IgD-negative memory B cell (primary cell): Measurements from ENCODE around the gene C1QTNF5. TPM values are rescaled to one million over a fixed set of nuclear protein-coding genes. Genes with fewer than 3 reads are reported as not detected.

Experiments
- H3K27ac Mint-ChIP-seq, 3 donors: one replicate each; pipeline ENCODE4 v1.8.0; 2020 to 2022; ENCODE audit warnings: mild to moderate bottlenecking in 3 of 3, mixed read lengths in 3 of 3, moderate library complexity in 1 of 3
- H3K27me3 Mint-ChIP-seq: one replicate; pipeline ENCODE4 v1.8.0; 2021; ENCODE audit warnings: mixed read lengths
- H3K36me3 Mint-ChIP-seq: one replicate; pipeline ENCODE4 v1.8.0; 2020; ENCODE audit warnings: mild to moderate bottlenecking, mixed read lengths
- H3K4me1 Mint-ChIP-seq, 3 donors: one replicate each; pipeline ENCODE4 v1.8.0; 2020 to 2022; ENCODE audit warnings: mixed read lengths in 3 of 3, mild to moderate bottlenecking in 1 of 3
- H3K4me3 Mint-ChIP-seq, 4 donors: one replicate each; pipeline ENCODE4 v1.8.0; 2020 to 2022; ENCODE audit warnings: mild to moderate bottlenecking in 4 of 4, mixed read lengths in 4 of 4, moderate library complexity in 3 of 4
- H3K9me3 Mint-ChIP-seq, 3 donors: one replicate each; pipeline ENCODE4 v1.8.0; 2020 to 2021; ENCODE audit warnings: mixed read lengths in 3 of 3, mild to moderate bottlenecking in 1 of 3
- polyA plus RNA-seq: library from polyadenylated mRNA; unstranded; fragments of 300-500 nt; fragmentation: Illumina TruSeq; gene quantifications from one replicate; pipeline ENCODE4 v1.2.3, GENCODE V29; 2021

Gene C1QTNF5
- polyA plus RNA-seq, 1 donor from 2014 or later = not detected

DNA sequence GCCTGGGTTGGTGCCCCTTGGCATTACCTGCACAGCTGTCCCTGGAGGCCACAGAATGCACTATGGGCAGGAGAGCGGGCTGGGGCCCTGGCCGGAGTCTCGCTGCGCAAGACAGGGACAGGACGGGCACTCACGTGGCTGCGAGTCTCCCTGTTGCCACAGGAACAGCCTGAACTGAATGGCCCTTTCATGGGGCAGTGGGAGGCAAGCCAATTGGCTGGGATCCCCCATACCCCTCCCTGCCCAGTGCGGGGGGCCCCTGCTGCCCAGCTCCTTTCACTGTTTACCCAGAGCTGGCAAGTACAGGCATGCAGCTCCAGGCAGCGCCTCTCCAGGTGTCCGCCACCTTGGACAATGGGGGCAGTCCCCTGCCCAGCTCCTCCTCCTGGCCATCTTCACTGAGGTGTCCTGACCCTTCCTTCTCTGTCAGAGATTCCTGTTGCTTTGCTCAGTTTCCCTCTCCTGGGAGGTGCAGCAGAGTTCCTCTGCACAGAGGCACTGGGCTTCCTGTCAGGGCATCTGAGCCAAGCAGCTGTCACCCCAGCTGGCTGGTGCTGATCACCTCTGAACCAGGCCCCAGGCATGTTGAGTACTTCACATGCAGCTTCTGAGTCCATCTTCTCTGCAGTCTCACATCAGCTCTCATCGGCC is 35.6 kb upstream of the C1QTNF5 start:
- Mint-ChIP-seq H3K9me3 (no peaks in the 10 kb centered on the region), H3K4me1 (peaks cover 0 to 9% (median 0%) of the 10 kb centered on the region in 3 donors), H3K27ac (no peak overlapping the region), H3K4me3 (no peak overlapping the region), H3K36me3 (no peaks in the 10 kb centered on the region), H3K27me3 (peaks cover 7% of the 10 kb centered on the region)

DNA sequence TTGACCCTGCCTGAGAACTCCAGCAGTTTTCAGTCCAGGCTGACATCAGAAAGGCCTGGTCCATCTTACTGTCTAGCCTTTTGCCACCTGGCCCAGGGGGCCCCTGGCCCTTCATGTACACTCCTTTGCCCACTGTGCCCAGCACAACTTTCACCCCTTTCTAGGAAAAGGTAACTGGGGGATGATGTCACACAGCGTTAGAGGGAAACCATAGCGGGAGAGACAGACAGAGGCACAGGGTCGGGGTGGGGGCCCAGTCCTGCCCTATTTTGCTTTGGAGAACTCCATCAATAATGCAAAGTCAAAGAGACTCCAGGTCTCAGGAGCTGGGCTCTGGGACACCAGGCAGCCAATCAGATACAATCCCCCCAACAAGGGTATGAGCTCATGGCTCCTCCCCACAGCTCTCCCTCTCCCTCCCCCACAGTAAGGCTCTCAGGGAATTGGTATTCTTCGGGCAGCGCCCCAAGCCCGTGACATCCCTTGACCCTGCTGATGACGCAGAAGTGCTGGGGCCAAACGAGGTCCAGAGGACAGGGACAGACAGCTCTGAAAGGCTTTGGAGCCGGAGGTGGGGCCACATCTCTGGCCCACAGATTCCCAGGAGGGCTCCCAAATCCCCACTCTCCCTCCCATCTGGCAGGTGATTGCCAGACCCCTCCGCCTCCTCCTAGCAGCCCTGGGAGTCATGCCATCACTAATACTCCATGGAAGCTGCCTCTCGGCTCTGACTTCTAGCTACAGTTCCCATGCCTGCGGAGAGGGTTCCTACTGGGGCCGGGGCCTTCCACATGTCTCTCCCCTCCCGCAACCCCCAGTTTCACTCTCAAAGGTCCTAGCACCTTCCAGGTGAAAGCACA is 34.9 kb upstream of the C1QTNF5 start:
- no peak overlapping the region for H3K27ac Mint-ChIP-seq
- H3K4me3 Mint-ChIP-seq = no peak overlapping the region
- peaks cover 7% of the 10 kb centered on the region for H3K27me3 Mint-ChIP-seq
- no peaks in the 10 kb centered on the region for H3K9me3 Mint-ChIP-seq
- no peaks in the 10 kb centered on the region for H3K36me3 Mint-ChIP-seq
- H3K4me1 Mint-ChIP-seq = peaks cover 0 to 4% (median 0%) of the 10 kb centered on the region in 3 donors

DNA sequence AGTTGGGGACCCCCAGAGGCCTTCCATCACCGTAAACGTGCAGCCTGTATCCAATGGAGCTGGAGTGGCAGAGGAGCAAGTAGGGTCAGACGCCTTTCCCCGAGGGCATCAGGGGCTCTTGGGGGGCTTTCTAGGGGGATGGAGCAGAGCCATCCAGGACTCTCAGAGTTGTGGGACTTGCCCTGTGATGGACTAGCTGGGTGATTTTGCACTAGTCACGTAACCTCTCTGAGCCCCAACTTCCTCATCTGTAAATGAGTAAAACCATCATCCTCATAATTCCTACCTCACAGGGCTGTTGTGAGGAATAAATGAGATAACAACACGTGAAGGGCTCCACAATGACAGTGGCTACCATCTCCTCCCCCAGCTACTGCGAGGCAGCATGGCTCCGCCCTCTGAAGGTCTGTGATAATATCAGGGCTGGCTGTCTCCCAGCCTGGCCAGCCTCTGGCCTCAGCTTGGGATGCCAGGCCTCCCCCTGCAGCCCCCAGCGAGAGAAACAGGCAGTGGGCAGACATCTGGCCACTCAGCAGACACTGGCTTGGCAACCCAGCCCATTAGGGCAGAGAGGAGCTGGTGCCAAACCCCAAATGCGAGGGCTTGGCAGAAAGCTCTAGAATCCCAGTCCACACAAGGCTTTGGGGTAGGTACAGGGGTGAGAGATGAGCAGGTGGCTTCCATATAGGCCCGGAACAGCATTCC is 34.1 kb upstream of the C1QTNF5 start:
- H3K9me3 Mint-ChIP-seq = no peaks in the 10 kb centered on the region
- H3K27me3 Mint-ChIP-seq = peaks cover 13% of the 10 kb centered on the region
- no peak overlapping the region for H3K4me3 Mint-ChIP-seq
- no peaks in the 10 kb centered on the region for H3K36me3 Mint-ChIP-seq
- peaks cover 0 to 6% (median 0%) of the 10 kb centered on the region in 3 donors for H3K4me1 Mint-ChIP-seq
- H3K27ac Mint-ChIP-seq = no peak overlapping the region

- Mint-ChIP-seq H3K27ac (no peak overlapping the region), H3K4me3 (no peak overlapping the region), H3K9me3 (no peaks in the 10 kb centered on the region), H3K4me1 (peaks cover 0 to 6% (median 0%) of the 10 kb centered on the region in 3 donors), H3K36me3 (no peaks in the 10 kb centered on the region), H3K27me3 (peaks cover 21% of the 10 kb centered on the region)
These were observed 33.4 kb upstream of the C1QTNF5 start for GRCh38 chr11:119373921-119374631.

GRCh38 chr11:119373059-119373920 is 32.6 kb upstream of the C1QTNF5 start:
- Mint-ChIP-seq H3K4me3 (no peak overlapping the region), H3K9me3 (no peaks in the 10 kb centered on the region), H3K4me1 (peaks cover 0 to 6% (median 0%) of the 10 kb centered on the region in 3 donors), H3K27ac (no peak overlapping the region), H3K36me3 (no peaks in the 10 kb centered on the region), H3K27me3 (peaks cover 22% of the 10 kb centered on the region)

GRCh38 chr11:119372260-119373058 is 31.8 kb upstream of the C1QTNF5 start:
- Mint-ChIP-seq H3K36me3 (no peaks in the 10 kb centered on the region), H3K27me3 (peaks cover 25% of the 10 kb centered on the region), H3K4me1 (peaks cover 0 to 6% (median 0%) of the 10 kb centered on the region in 3 donors), H3K9me3 (no peaks in the 10 kb centered on the region), H3K27ac (no peak overlapping the region), H3K4me3 (peak overlapping the region in 1 of 4 donors; percentile 22)

DNA sequence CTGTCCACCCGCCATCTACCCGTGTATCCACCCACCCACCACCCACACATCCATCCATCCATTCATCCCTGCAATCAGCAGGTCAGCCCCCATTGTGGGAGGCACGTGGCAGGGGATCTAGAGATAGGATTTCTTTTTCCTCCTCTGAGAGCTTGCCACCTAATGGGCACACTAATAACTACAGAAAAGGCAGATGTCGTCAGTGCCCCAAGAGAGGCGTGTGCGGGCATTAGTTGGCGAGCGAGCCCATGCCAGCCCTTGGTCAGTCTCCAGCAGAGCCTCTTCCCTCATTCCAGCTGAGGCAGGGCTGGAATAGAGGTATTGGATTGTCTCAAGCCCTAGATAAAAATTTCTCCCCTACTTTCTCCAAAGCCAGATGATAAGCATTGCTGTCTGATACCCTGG is 31.1 kb upstream of the C1QTNF5 start:
- H3K27me3 Mint-ChIP-seq = peaks cover 31% of the 10 kb centered on the region
- no peak overlapping the region for H3K4me3 Mint-ChIP-seq
- H3K4me1 Mint-ChIP-seq = peaks cover 0 to 6% (median 0%) of the 10 kb centered on the region in 3 donors
- no peaks in the 10 kb centered on the region for H3K9me3 Mint-ChIP-seq
- no peak overlapping the region for H3K27ac Mint-ChIP-seq
- H3K36me3 Mint-ChIP-seq = no peaks in the 10 kb centered on the region

DNA sequence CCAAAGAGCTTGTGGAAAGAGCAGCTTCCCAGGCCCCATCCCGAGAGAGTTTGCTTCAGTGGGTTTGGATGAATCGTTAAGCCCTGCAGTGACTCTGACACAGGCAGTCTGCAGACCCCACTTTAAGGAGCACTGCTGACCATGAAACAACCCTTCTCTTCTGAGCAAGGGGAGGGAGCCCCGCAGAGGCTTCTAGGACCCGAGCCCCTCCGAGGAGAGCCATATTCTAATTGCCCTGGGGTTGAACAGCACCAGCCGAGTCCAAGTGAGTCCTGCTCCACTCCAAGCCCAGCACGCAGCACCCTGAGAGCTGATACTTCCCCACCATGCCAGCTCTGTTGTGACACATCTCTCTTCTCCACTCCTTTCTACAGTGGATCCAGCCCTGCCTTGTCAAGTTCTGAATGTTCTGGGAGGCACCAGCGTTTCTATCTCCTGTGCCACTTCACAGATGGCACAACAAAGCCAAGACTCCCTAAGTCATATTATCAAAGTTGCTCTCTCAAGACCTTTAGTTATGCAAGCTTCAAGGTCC is 30.5 kb upstream of the C1QTNF5 start:
- no peak overlapping the region for H3K4me3 Mint-ChIP-seq
- peaks cover 0 to 6% (median 3%) of the 10 kb centered on the region in 3 donors for H3K4me1 Mint-ChIP-seq
- H3K27me3 Mint-ChIP-seq = peaks cover 35% of the 10 kb centered on the region
- H3K36me3 Mint-ChIP-seq = no peaks in the 10 kb centered on the region
- no peak overlapping the region for H3K27ac Mint-ChIP-seq
- H3K9me3 Mint-ChIP-seq = peaks cover 0 to 2% (median 0%) of the 10 kb centered on the region in 3 donors

DNA sequence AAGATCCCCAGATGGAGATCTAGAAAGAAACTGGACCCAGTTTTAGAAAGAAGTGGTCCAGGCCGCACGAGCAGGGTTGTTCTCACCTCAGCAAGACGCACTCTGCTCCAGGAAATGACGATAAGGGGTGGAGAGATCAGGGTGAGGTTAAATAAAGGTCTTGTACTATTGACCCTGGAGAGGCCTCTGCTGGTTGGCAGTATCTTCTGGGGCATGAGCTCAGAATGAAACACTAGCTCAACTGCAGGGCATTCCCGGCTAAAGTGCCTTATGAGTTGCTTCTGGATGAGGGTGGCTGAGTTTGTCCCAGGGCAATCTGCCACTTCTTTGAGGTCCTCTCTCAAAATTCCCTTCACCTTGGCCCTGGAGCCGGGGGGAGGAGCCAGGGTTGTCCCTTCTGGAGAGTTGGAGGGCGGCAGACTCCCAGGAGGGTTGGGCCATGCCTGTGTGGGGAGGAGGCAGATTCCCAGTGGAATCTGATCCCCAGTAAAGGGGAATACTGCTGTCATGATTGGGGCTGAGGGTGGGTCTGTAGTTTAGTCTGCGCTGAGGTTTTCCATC is 29.9 kb upstream of the C1QTNF5 start:
- H3K4me3 Mint-ChIP-seq = no peak overlapping the region
- H3K9me3 Mint-ChIP-seq = peaks cover 0 to 2% (median 0%) of the 10 kb centered on the region in 3 donors
- no peaks in the 10 kb centered on the region for H3K36me3 Mint-ChIP-seq
- peaks cover 0 to 6% (median 4%) of the 10 kb centered on the region in 3 donors for H3K4me1 Mint-ChIP-seq
- H3K27ac Mint-ChIP-seq = peak overlapping the region in 1 of 3 donors; percentile 46
- peaks cover 38% of the 10 kb centered on the region for H3K27me3 Mint-ChIP-seq

GRCh38 chr11:119369132-119369925 is 28.6 kb upstream of the C1QTNF5 start:
- H3K4me3 Mint-ChIP-seq = no peak overlapping the region

GRCh38 chr11:119368121-119369034 is 27.7 kb upstream of the C1QTNF5 start:
- Mint-ChIP-seq H3K27ac (peak overlapping the region in 1 of 3 donors; percentile 64), H3K9me3 (peaks cover 0 to 4% (median 0%) of the 10 kb centered on the region in 3 donors), H3K27me3 (peaks cover 52% of the 10 kb centered on the region), H3K4me1 (peaks cover 3 to 9% (median 9%) of the 10 kb centered on the region in 3 donors), H3K4me3 (no peak overlapping the region), H3K36me3 (no peaks in the 10 kb centered on the region)

More at GRCh38 chr11:119369132-119369925, 28.6 kb upstream of the C1QTNF5 start:
- H3K9me3 Mint-ChIP-seq = peaks cover 0 to 4% (median 0%) of the 10 kb centered on the region in 3 donors
- H3K27ac Mint-ChIP-seq = no peak overlapping the region
- peaks cover 51% of the 10 kb centered on the region for H3K27me3 Mint-ChIP-seq
- H3K4me1 Mint-ChIP-seq = peaks cover 3 to 9% (median 9%) of the 10 kb centered on the region in 3 donors
- no peaks in the 10 kb centered on the region for H3K36me3 Mint-ChIP-seq
